GM15510 (cell line): ENCODE measurements around the gene KLHL2.
A peak's percentile ranks its signal among the peaks of the same experiment; 100 is the strongest.

Experiments used
- POLR2A ChIP-seq: IDR thresholded peaks from 3 replicates; pipeline ENCODE4 v1.6.1; 2011; ENCODE audit warnings: borderline replicate concordance; ENCODE audit not compliant: insufficient read length; ENCODE audit errors: extremely low read depth

Gene KLHL2

GRCh38 chr4:165207431-165208220, at the start of gene KLHL2:
TSS of gene KLHL2 (plus strand) at chr4:165207561. CDS start at chr4:165207877, 316 bp downstream.
- peak; percentile 51 for TF ChIP-seq POLR2A

- no peak for TF ChIP-seq POLR2A
Measured at GRCh38 chr4:165158762-165159161, 48.6 kb upstream of the KLHL2 start.

- no peak for TF ChIP-seq POLR2A
Measured at GRCh38 chr4:165164257-165164656, 43.1 kb upstream of the KLHL2 start.

- TF ChIP-seq POLR2A, result no peak
Measured at GRCh38 chr4:165167650-165168049, 39.7 kb upstream of the KLHL2 start.

GRCh38 chr4:165170819-165171218, 36.5 kb upstream of the KLHL2 start:
- no peak for TF ChIP-seq POLR2A

- no peak for TF ChIP-seq POLR2A
Measured at GRCh38 chr4:165175879-165176278, 31.5 kb upstream of the KLHL2 start.

GRCh38 chr4:165177725-165178666, 29.4 kb upstream of the KLHL2 start:
- no peak for TF ChIP-seq POLR2A

GRCh38 chr4:165184220-165184619, 23.1 kb upstream of the KLHL2 start:
- TF ChIP-seq POLR2A, result no peak

GRCh38 chr4:165185448-165185847, 21.9 kb upstream of the KLHL2 start:
- no peak for TF ChIP-seq POLR2A

GRCh38 chr4:165190591-165191347, 16.6 kb upstream of the KLHL2 start:
- TF ChIP-seq POLR2A, result no peak

- no peak for TF ChIP-seq POLR2A
Measured at GRCh38 chr4:165191348-165191656, 16.1 kb upstream of the KLHL2 start.

GRCh38 chr4:165191814-165192499, 15.4 kb upstream of the KLHL2 start:
- no peak for TF ChIP-seq POLR2A

- TF ChIP-seq POLR2A, result no peak
Measured at GRCh38 chr4:165192500-165192898, 14.9 kb upstream of the KLHL2 start.

GRCh38 chr4:165192956-165193355, 14.4 kb upstream of the KLHL2 start:
- TF ChIP-seq POLR2A, result no peak
